IPS DF 6.9 (cell line): ENCODE results near the gene LRRC10.
A peak's percentile ranks its signal among the peaks of the same experiment; 100 is the strongest.

Source experiments
- DNase-seq: peaks from one replicate; pipeline ENCODE4 v3.0.0-alpha.2; 2013; ENCODE audit warnings: low read depth, low spot score
- H3K27ac ChIP-seq: one replicate; pipeline ENCODE4 v1.5.1; 2013; ENCODE audit warnings: low read length, control low read depth
- H3K27me3 ChIP-seq: 2 replicates; pipeline ENCODE4 v1.6.1; 2013; ENCODE audit warnings: mild to moderate bottlenecking, low read length; ENCODE audit not compliant: control insufficient read depth, insufficient read depth
- H3K36me3 ChIP-seq: 2 replicates; pipeline ENCODE4 v1.6.1; 2013; ENCODE audit warnings: low read length; ENCODE audit not compliant: control insufficient read depth, insufficient read depth
- H3K4me1 ChIP-seq: 2 replicates; pipeline ENCODE4 v1.6.1; 2013; ENCODE audit warnings: low read length; ENCODE audit not compliant: control insufficient read depth, insufficient read depth
- H3K4me3 ChIP-seq: 2 replicates; pipeline ENCODE4 v1.5.1; 2013; ENCODE audit warnings: mild to moderate bottlenecking, low read length
- H3K9me3 ChIP-seq: 2 replicates; pipeline ENCODE4 v1.6.1; 2013; ENCODE audit warnings: low read length, inconsistent platforms; ENCODE audit not compliant: control insufficient read depth, insufficient read depth
- WGBS: extraction: QIAGEN DNeasy Blood & Tissue Kit; methylation state at CpG from one replicate; pipeline ENCODE4 v1.1.7; 2013; ENCODE audit warnings: mixed read lengths, missing lambda C conversion rate; ENCODE audit not compliant: insufficient read length, insufficient coverage; 5-methylcytosine and 5-hydroxymethylcytosine counted together

LRRC10 gene

DNA sequence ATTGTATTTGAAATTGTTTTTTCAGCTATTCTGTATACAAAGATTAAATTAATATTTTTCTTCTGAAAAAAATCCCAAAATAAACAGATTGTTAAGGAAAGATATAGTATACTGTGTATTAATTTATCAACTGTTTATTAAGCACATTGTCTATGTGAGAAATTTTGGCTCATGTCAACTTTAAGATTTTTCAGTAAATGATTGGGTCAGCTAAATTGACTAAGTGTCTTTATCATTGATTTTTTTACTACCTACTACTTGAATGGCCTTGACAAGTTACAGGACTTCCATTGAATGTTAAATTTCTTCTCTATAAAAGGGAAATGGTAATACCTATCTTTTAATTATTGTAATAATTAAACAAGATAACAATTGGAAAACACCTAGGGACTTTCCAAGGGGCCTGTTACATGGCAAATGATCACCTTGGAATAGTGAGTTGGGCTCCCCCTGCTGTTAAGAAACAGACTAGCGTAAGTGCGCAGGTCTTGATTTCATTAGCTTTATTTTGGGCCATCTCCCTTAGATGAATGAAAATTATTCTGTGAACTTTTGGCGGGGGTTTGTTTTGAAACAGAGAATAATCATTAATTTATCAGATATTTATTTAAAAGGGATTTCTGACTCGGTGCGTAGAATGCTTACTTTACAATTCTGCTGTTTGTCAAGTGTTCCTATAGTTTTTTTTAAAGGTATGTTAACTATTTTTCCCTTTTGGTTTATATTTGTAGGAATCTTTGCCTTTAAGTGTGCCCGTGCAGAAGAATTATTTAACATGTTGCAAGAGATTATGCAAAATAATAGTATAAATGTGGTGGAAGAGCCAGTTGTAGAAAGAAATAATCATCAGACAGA lies 39.9 kb downstream of the LRRC10 start:
- peak; percentile 29 for DNase-seq
- no peak overlapping the region for H3K27ac ChIP-seq
- H3K36me3 ChIP-seq, result peaks cover 13% of the 10 kb centered on the region; the same call in 1 of the 2 replicates
- no CpG with 5 or more reads among the region's 6 CpGs for WGBS
- no peaks in the 10 kb centered on the region for H3K27me3 ChIP-seq
- H3K4me3 ChIP-seq, result no peak overlapping the region
- H3K9me3 ChIP-seq, result no peaks in the 10 kb centered on the region
- no peaks in the 10 kb centered on the region for H3K4me1 ChIP-seq

DNA sequence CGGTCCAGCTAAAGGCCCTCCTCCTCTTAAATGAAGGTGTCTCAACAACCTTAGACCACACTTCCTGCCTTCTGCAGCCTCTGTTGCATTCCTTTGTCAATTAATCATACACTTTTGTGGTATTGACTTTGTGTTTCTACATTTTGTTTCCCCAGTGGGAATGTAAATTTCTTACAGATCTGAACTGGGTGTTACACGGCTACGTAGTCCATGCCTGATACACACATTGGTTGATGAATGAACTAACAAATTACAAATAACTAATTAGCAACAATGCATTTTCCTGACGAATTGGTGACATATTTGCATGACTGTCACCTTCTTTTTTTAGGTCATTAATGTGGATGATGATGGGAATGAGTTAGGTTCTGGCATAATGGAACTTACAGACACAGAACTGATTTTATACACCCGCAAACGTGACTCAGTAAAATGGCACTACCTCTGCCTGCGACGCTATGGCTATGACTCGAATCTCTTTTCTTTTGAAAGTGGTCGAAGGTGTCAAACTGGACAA lies 40.6 kb downstream of the LRRC10 start:
- Histone ChIP-seq H3K9me3 (no peaks in the 10 kb centered on the region), H3K27me3 (no peaks in the 10 kb centered on the region), H3K27ac (no peak overlapping the region), H3K36me3 (peaks cover 13% of the 10 kb centered on the region; the same call in 1 of the 2 replicates), H3K4me1 (no peaks in the 10 kb centered on the region), H3K4me3 (no peak overlapping the region)
- no peak for DNase-seq
- no CpG with 5 or more reads among the region's 10 CpGs for WGBS

DNA sequence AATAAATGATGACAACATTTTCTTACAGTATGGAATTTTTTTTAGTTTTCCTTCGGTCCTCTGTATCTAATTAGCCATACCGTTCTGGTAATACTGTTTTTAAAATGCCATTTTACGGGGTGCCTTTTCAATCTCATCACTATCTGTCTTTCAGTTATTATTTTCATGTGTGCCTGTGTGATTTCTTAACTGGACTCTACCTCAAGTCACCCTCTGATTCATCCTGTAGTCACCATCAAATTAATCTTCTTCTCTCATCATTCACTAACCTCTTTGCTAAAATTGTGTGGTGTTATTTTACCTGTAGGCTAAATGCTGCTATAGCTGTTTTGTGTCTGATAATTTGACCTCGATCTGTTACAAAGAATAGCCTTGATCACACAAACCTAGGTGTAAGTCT lies 41.5 kb downstream of the LRRC10 start:
- Histone ChIP-seq H3K4me3 (no peak overlapping the region), H3K27ac (no peak overlapping the region), H3K4me1 (no peaks in the 10 kb centered on the region), H3K27me3 (no peaks in the 10 kb centered on the region), H3K9me3 (no peaks in the 10 kb centered on the region), H3K36me3 (peaks cover 7% of the 10 kb centered on the region; the same call in 1 of the 2 replicates)
- no peak for DNase-seq
- no CpG with 5 or more reads among the region's 4 CpGs for WGBS

DNA sequence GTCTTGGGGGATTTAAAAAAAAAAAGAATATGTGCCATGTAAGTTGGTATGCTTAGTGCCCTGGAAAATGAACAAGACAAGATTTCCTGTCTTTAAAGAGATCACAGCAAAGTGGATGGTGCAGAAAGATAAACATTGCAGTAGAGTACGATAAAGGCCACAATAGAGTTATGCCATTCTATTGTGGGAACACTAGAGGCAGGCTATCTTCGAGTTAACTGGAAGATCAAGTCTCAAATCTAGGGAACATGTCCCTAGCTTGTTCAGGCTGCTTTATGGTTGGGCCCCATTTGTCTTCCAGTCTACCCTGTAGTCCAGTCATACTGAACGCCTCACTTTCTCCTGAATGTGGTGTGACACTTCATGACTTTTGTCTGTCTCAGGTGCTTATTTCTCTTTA lies 44.1 kb downstream of the LRRC10 start:
- Histone ChIP-seq H3K36me3 (no peaks in the 10 kb centered on the region), H3K27ac (no peak overlapping the region), H3K27me3 (no peaks in the 10 kb centered on the region), H3K9me3 (no peaks in the 10 kb centered on the region), H3K4me3 (no peak overlapping the region), H3K4me1 (no peaks in the 10 kb centered on the region)
- no CpG with 5 or more reads among the region's 3 CpGs for WGBS
- no peak for DNase-seq

DNA sequence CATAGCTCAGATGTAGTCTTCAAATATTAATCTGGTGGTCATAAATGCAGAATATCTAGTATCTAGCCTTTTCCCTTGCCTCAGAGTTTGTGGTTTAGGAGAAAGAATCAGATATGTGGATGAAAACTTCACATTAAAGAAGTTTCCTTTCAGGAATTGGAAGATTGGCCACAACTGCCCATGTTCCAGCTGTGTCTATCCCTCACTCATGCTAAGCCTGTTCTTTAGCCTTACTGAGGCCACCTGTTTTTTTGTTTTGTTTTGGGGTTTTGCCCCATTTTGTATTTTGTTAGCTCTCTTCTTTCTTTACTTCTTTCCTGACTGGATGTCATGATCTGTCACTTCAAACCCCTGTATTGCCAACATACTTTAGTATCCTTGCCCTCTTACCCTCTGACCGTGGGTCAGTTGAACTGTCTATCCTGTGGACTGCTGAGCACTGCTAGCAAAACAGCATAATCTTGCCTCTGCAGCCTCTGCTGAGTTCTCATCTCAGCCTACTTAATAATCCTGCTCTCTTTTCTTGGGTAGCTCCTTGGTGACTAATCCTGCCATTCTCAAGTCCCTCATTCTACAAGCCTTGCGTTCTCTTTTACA lies 47.4 kb downstream of the LRRC10 start:
- Histone ChIP-seq H3K36me3 (no peaks in the 10 kb centered on the region), H3K9me3 (no peaks in the 10 kb centered on the region), H3K4me1 (no peaks in the 10 kb centered on the region), H3K4me3 (no peak overlapping the region), H3K27ac (no peak overlapping the region), H3K27me3 (no peaks in the 10 kb centered on the region)
- DNase-seq, result no peak
- WGBS, result no CpG with 5 or more reads among the region's 2 CpGs
